Breast epithelium (tissue), 4 donors: ENCODE results near the gene CD7. TPM values are rescaled to one million over a fixed set of nuclear protein-coding genes. Genes with fewer than 3 reads are reported as not detected.
A peak's percentile ranks its signal among the peaks of the same experiment; 100 is the strongest.

ENCODE experiments used
- DNase-seq, 2 donors: peaks; one replicate each; pipeline ENCODE4 v3.0.0-alpha.2; 2019; ENCODE audit warnings: low spot score in 2 of 2
- H3K27ac ChIP-seq, 2 donors: fragments of 200-600 bp; sonication (generic) in 1 of 2; one replicate each; pipeline ENCODE4 v1.5.1; 2016 to 2019; ENCODE audit warnings: mild to moderate bottlenecking in 1 of 2
- H3K27me3 ChIP-seq, 2 donors: fragments of 200-600 bp; sonication (generic) in 1 of 2; one replicate each; pipeline versions ENCODE4 v1.5.1 to v1.6.0; 2017 to 2019; ENCODE audit warnings: control low read depth in 1 of 2, mild to moderate bottlenecking in 1 of 2
- H3K36me3 ChIP-seq: fragments of 200-600 bp; one replicate; pipeline ENCODE4 v1.5.1; 2019
- H3K4me1 ChIP-seq, 2 donors: fragments of 200-600 bp; sonication (generic); one replicate each; pipeline ENCODE4 v1.5.1; 2016 to 2019; ENCODE audit warnings: control low read depth in 1 of 2
- H3K4me3 ChIP-seq, 3 donors: fragments of 200-600 bp; sonication (generic); 1 replicate in 2 of 3; 2 replicates in 1 of 3; pipeline ENCODE4 v1.5.1; 2016 to 2019; ENCODE audit warnings: mild to moderate bottlenecking in 3 of 3, moderate library complexity in 2 of 3
- H3K9me3 ChIP-seq, 2 donors: fragments of 200-600 bp; sonication (generic) in 1 of 2; one replicate each; pipeline ENCODE4 v1.5.1; 2016 to 2019; ENCODE audit warnings: control low read depth in 1 of 2
- CTCF ChIP-seq, 3 donors: fragments of 450-650 bp; IDR thresholded peaks; one replicate each; pipeline ENCODE4 v1.5.1; 2016 to 2017; ENCODE audit warnings: antibody characterized with exemption in 3 of 3, mild to moderate bottlenecking in 3 of 3, moderate library complexity in 3 of 3
- POLR2A ChIP-seq: fragments of 450-650 bp; IDR thresholded peaks from one replicate; pipeline ENCODE4 v1.6.1; 2016; ENCODE audit warnings: antibody characterized with exemption, mild to moderate bottlenecking, moderate library complexity
- POLR2AphosphoS5 ChIP-seq, 3 donors: sonication (generic); formaldehyde crosslinking; IDR thresholded peaks; one replicate each; pipeline ENCODE4 v1.6.1; 2017; ENCODE audit warnings: antibody characterized with exemption in 3 of 3
- intact Hi-C: fragments of 100-400 bp; cut with DNase I; formaldehyde crosslinking; loops from one replicate; pipeline ENCODE4 v1.15.1; 2023; ENCODE audit warnings: low total_unique reads
- total RNA-seq, 3 donors: library from RNA; depleted of rRNA; stranded (reverse); fragments of >200 nt; gene quantifications; one replicate each; pipeline ENCODE4 v1.1.0, GENCODE V29; 2016

Gene CD7
- total RNA-seq, 3 donors from 2014 or later, result 1.3 to 1.8 TPM; not detected in 1

- no peak for TF ChIP-seq POLR2A
- no peak for TF ChIP-seq CTCF (IDR thresholded peaks at IDR 0.05)
- TF ChIP-seq POLR2AphosphoS5 (IDR thresholded peaks at IDR 0.05), result no peak
- intact Hi-C loops, result no loop called here
- H3K4me1 ChIP-seq, result no peaks in the 10 kb centered on the region
- no peak overlapping the region for H3K27ac ChIP-seq
- H3K4me3 ChIP-seq, result no peak overlapping the region
- DNase-seq, result no peak
- H3K27me3 ChIP-seq, result peaks cover 7 to 14% of the 10 kb centered on the region in 2 donors
- no peaks in the 10 kb centered on the region for H3K36me3 ChIP-seq
- H3K9me3 ChIP-seq, result no peaks in the 10 kb centered on the region
Measured at GRCh38 chr17:82309656-82310570, 7.5 kb downstream of the CD7 start.

GRCh38 chr17:82305727-82306300, 11.6 kb downstream of the CD7 start:
- TF ChIP-seq POLR2A, result no peak
- no peak for TF ChIP-seq CTCF (IDR thresholded peaks at IDR 0.05)
- DNase-seq, result no peak
- intact Hi-C loops, result no loop called here

GRCh38 chr17:82304826-82305726, 12.3 kb downstream of the CD7 start:
- TF ChIP-seq POLR2AphosphoS5 (IDR thresholded peaks at IDR 0.05) (no peak), CTCF (IDR thresholded peaks at IDR 0.05) (no peak), POLR2A (no peak)

More at GRCh38 chr17:82305727-82306300, 11.6 kb downstream of the CD7 start:
- Histone ChIP-seq H3K36me3 (no peaks in the 10 kb centered on the region), H3K27me3 (no peaks in the 10 kb centered on the region), H3K4me1 (no peaks in the 10 kb centered on the region), H3K27ac (peak overlapping the region in 1 of 2 donors; percentile 30), H3K9me3 (no peaks in the 10 kb centered on the region), H3K4me3 (no peak overlapping the region)

GRCh38 chr17:82303944-82304808, 13.2 kb downstream of the CD7 start:
- DNase-seq, result no peak

More at GRCh38 chr17:82304826-82305726, 12.3 kb downstream of the CD7 start:
- intact Hi-C loops, result no loop called here
- Histone ChIP-seq H3K9me3 (no peaks in the 10 kb centered on the region), H3K36me3 (no peaks in the 10 kb centered on the region), H3K27ac (peak overlapping the region in 1 of 2 donors; percentile 38), H3K4me1 (no peaks in the 10 kb centered on the region), H3K4me3 (no peak overlapping the region), H3K27me3 (no peaks in the 10 kb centered on the region)
- no peak for DNase-seq

More at GRCh38 chr17:82303944-82304808, 13.2 kb downstream of the CD7 start:
- Histone ChIP-seq H3K4me1 (no peaks in the 10 kb centered on the region), H3K27me3 (no peaks in the 10 kb centered on the region), H3K4me3 (no peak overlapping the region), H3K27ac (peak overlapping the region in 1 of 2 donors; percentile 38), H3K9me3 (no peaks in the 10 kb centered on the region), H3K36me3 (no peaks in the 10 kb centered on the region)
- no peak for TF ChIP-seq POLR2A
- TF ChIP-seq CTCF (IDR thresholded peaks at IDR 0.05), result no peak
- no peak for TF ChIP-seq POLR2AphosphoS5 (IDR thresholded peaks at IDR 0.05)
- intact Hi-C loops, result no loop called here
